K562 (cell line): ENCODE data around the gene LAMB1. TPM values are rescaled to one million over a fixed set of nuclear protein-coding genes. Genes with fewer than 3 reads are reported as not detected.

Experiments
- ATF1 ChIP-seq, 2 experiments: fragments of 450-650 bp in 1 of 2; IDR thresholded peaks; 2 replicates each; pipeline ENCODE4 v1.6.1; 2016; ENCODE audit warnings: missing compliant biosample characterization in 1 of 2, missing genetic modification characterization in 1 of 2
- CAMTA2 ChIP-seq: fragments of 250-450 bp; sonication (Bioruptor Pico); conservative IDR thresholded peaks from 2 replicates; pipeline ENCODE4 v1.5.1; 2022
- CREBBP ChIP-seq: IDR thresholded peaks from one replicate; pipeline ENCODE4 v1.6.1; 2012; ENCODE audit warnings: low read depth, mild to moderate bottlenecking, control low read depth, inconsistent platforms, low read length
- ETS2 ChIP-seq: IDR thresholded peaks from 2 replicates; pipeline ENCODE4 v1.6.1; 2016; ENCODE audit warnings: borderline replicate concordance, missing genetic modification characterization, mild to moderate bottlenecking, moderate library complexity, missing compliant biosample characterization; ENCODE audit not compliant: poor library complexity, severe bottlenecking
- ETV1 ChIP-seq: fragments of 450-650 bp; conservative IDR thresholded peaks from 2 replicates; pipeline ENCODE4 v1.6.1; 2016; ENCODE audit warnings: missing genetic modification characterization, control low read depth, low read depth, missing compliant biosample characterization
- FOXA3 ChIP-seq, 2 experiments: fragments of 450-650 bp in 1 of 2; sonication (generic) in 1 of 2; formaldehyde crosslinking; IDR thresholded peaks in 1 of 2; conservative IDR thresholded peaks in 1 of 2; 2 replicates each; pipeline versions ENCODE4 v1.4.0 to v1.8.0; 2020 to 2022; ENCODE audit warnings: mild to moderate bottlenecking in 2 of 2, missing genetic modification reagents in 1 of 2
- FOXO4 ChIP-seq: fragments of 450-650 bp; formaldehyde crosslinking; IDR thresholded peaks from 2 replicates; pipeline ENCODE4 v1.4.0; 2020; ENCODE audit warnings: mild to moderate bottlenecking, moderate library complexity
- HDGF ChIP-seq: fragments of 450-650 bp; IDR thresholded peaks from 2 replicates; pipeline ENCODE4 v1.6.1; 2016
- HES1 ChIP-seq: fragments of 450-650 bp; IDR thresholded peaks from 2 replicates; pipeline ENCODE4 v1.6.1; 2016; ENCODE audit warnings: low read depth, mild to moderate bottlenecking, moderate library complexity
- HSF4 ChIP-seq: fragments of 250-450 bp; sonication (Bioruptor Pico); IDR thresholded peaks from 2 replicates; pipeline ENCODE4 v2.1.2; 2022; ENCODE audit warnings: mild to moderate bottlenecking, moderate library complexity, borderline replicate concordance
- KLF10 ChIP-seq: fragments of 250-450 bp; sonication (Bioruptor Pico); IDR thresholded peaks from 2 replicates; pipeline ENCODE4 v1.6.1; 2021; ENCODE audit warnings: matching md5 sums
- MXD1 ChIP-seq: fragments of 250-450 bp; sonication (Bioruptor Pico); IDR thresholded peaks from 2 replicates; pipeline ENCODE4 v1.8.0; 2021; ENCODE audit warnings: borderline replicate concordance, mild to moderate bottlenecking, moderate library complexity; ENCODE audit not compliant: poor library complexity, severe bottlenecking
- POLR3G ChIP-seq: IDR thresholded peaks from 2 replicates; pipeline ENCODE4 v1.6.1; 2011; ENCODE audit not compliant: insufficient read length, insufficient replicate concordance; ENCODE audit errors: extremely low read depth
- PTTG1 ChIP-seq: fragments of 450-650 bp; IDR thresholded peaks from 2 replicates; pipeline ENCODE4 v1.6.1; 2016; ENCODE audit warnings: low read depth, mild to moderate bottlenecking, missing genetic modification characterization, missing compliant biosample characterization
- SETDB1 ChIP-seq: IDR thresholded peaks from one replicate; pipeline ENCODE4 v1.6.1; 2012; ENCODE audit warnings: low read length, control low read depth, inconsistent platforms
- SIRT6 ChIP-seq: IDR thresholded peaks from one replicate; pipeline ENCODE4 v1.6.1; 2012; ENCODE audit warnings: low read depth, mild to moderate bottlenecking, control low read depth, inconsistent platforms, low read length, moderate library complexity
- SIX5 ChIP-seq, 2 experiments: IDR thresholded peaks; 2 replicates each; pipeline ENCODE4 v1.6.1; 2011; ENCODE audit warnings: low read length in 2 of 2, borderline replicate concordance in 1 of 2, low read depth in 1 of 2, mild to moderate bottlenecking in 1 of 2, moderate library complexity in 1 of 2; ENCODE audit not compliant: insufficient read depth in 1 of 2
- SREBF1 ChIP-seq: fragments of 150-350 bp; IDR thresholded peaks from 2 replicates; pipeline ENCODE4 v1.6.1; 2014; ENCODE audit warnings: antibody characterized with exemption, low read depth, low read length, borderline replicate concordance
- THAP7 ChIP-seq: fragments of 250-450 bp; sonication (Bioruptor Pico); IDR thresholded peaks from 2 replicates; pipeline ENCODE4 v1.5.0; 2021
- TRIM28 ChIP-seq: fragments of 450-650 bp; IDR thresholded peaks from 2 replicates; pipeline ENCODE4 v1.6.1; 2017
- ZBTB17 ChIP-seq: fragments of 450-650 bp; formaldehyde crosslinking; IDR thresholded peaks from 2 replicates; pipeline ENCODE4 v1.4.0; 2020; ENCODE audit warnings: mild to moderate bottlenecking
- ZNF12 ChIP-seq: sonication (generic); formaldehyde crosslinking; IDR thresholded peaks from 2 replicates; pipeline ENCODE4 v1.4.0; 2020; ENCODE audit warnings: mild to moderate bottlenecking, missing genetic modification reagents
- ZNF140 ChIP-seq: fragments of 250-450 bp; sonication (Bioruptor Pico); IDR thresholded peaks from 2 replicates; pipeline ENCODE4 v1.8.0; 2021; ENCODE audit warnings: moderate library complexity, mild to moderate bottlenecking, inconsistent platforms
- ZNF197 ChIP-seq: fragments of 200-800 bp; sonication (Bioruptor generic); IDR thresholded peaks from 2 replicates; pipeline ENCODE4 v1.6.1; 2016; ENCODE audit warnings: low read depth, missing genetic modification characterization, missing compliant biosample characterization
- ZNF780A ChIP-seq: fragments of 250-450 bp; sonication (Bioruptor Pico); IDR thresholded peaks from 2 replicates; pipeline ENCODE4 v1.5.0; 2021; ENCODE audit warnings: mild to moderate bottlenecking
- polyA plus RNA-seq, 8 experiments: library from polyadenylated mRNA; depleted of rRNA in 4 of 8; stranded (reverse) in 5 of 8; unstranded in 3 of 8; fragments of >200 nt; fragmentation: Nextera tagmentation in 2 of 8; fragmentation: Illumina TruSeq in 1 of 8; extraction: Ambion mirVana in 2 of 8; extraction: Trizol in 1 of 8; gene quantifications; 2 replicates each; pipeline versions ENCODE4 v1.2.1 to v1.2.3, GENCODE V29; 2011 to 2014; ENCODE audit warnings: inconsistent platforms in 1 of 8, missing spikeins in 1 of 8
- total RNA-seq, 7 experiments: library from RNA; depleted of rRNA in 6 of 7; stranded (reverse); fragments of >200 nt in 6 of 7; fragmentation: Illumina TruSeq in 2 of 7; extraction: Trizol in 2 of 7; gene quantifications; 2 replicates each; pipeline versions ENCODE4 v1.2.1 to v1.2.3, GENCODE V29; 2011 to 2021; ENCODE audit warnings: low replicate concordance in 1 of 7

The LAMB1 gene
- total and polyA plus RNA-seq, 9 of the 15 experiments (the other 6 are each of a cell fraction or from before 2014, with no cell fraction given), result 6.0 to 17.7 (median 12.3) TPM

GRCh38 chr7:108012499-108013430 lies 9.8 kb upstream of the LAMB1 start (continued):
- no peak for TF ChIP-seq FOXA3 (CRISPR knock-in tag; conservative IDR thresholded peaks at IDR 0.05 in 1 of 2, IDR thresholded peaks at IDR 0.05 in 1 of 2)
- TF ChIP-seq TRIM28, result peak; percentile 68; the same call in 1 of the 2 replicates
- TF ChIP-seq ETS2 (tag), result no peak
- TF ChIP-seq ETV1 (tag), result no peak
- peak; percentile 76; the same call in 1 of the 2 replicates for TF ChIP-seq HDGF
- no peak for TF ChIP-seq SIRT6
- no peak for TF ChIP-seq HES1
- no peak for TF ChIP-seq ZNF197 (CRISPR knock-in tag)
- no peak for TF ChIP-seq SREBF1
- TF ChIP-seq PTTG1 (tag), result no peak
- TF ChIP-seq ATF1 (CRISPR knock-in tag; IDR thresholded peaks at IDR 0.05), result no peak
- TF ChIP-seq ATF1 (tag; IDR thresholded peaks at IDR 0.05), result peak; percentile 74
- TF ChIP-seq KLF10 (CRISPR knock-in tag), result no peak
- TF ChIP-seq POLR3G, result no peak
- no peak for TF ChIP-seq SETDB1
- no peak for TF ChIP-seq THAP7
- TF ChIP-seq FOXO4 (CRISPR knock-in tag), result no peak
- TF ChIP-seq CAMTA2 (CRISPR knock-in tag), result no peak
- no peak for TF ChIP-seq HSF4 (CRISPR knock-in tag)
- no peak for TF ChIP-seq CREBBP
- no peak for TF ChIP-seq ZNF12 (CRISPR knock-in tag)
- no peak for TF ChIP-seq ZBTB17 (CRISPR knock-in tag)
- no peak for TF ChIP-seq MXD1 (CRISPR knock-in tag)
- TF ChIP-seq ZNF780A (CRISPR knock-in tag), result no peak
- TF ChIP-seq SIX5 (IDR thresholded peaks at IDR 0.05; ENCODE audit: borderline replicate concordance in 1 of 2, insufficient read depth in 1 of 2, low read depth in 1 of 2, low read length in 2 of 2), result no peak
- no peak for TF ChIP-seq ZNF140 (CRISPR knock-in tag)
